DOHH2 (cell line): ENCODE data around the gene KLHDC8A.

Experiments
- H3F3A ChIP-seq: fragments of 200-600 bp; sonication (generic), shearing (Covaris generic); 2 replicates; pipeline ENCODE4 v1.6.0; 2016; ENCODE audit warnings: antibody characterized with exemption, mild to moderate bottlenecking; ENCODE audit not compliant: control insufficient read depth, insufficient read depth
- H3K27ac ChIP-seq: fragments of 200-600 bp; sonication (generic); 2 replicates; pipeline ENCODE4 v1.5.1; 2014; ENCODE audit warnings: low read depth, mild to moderate bottlenecking, low read length, moderate library complexity
- H3K27me3 ChIP-seq: fragments of 200-600 bp; sonication (generic); 2 replicates; pipeline ENCODE4 v1.6.1; 2014; ENCODE audit warnings: mild to moderate bottlenecking, low read length, mixed read lengths; ENCODE audit not compliant: control insufficient read depth
- H3K36me3 ChIP-seq: fragments of 200-600 bp; sonication (generic); 2 replicates; pipeline ENCODE4 v1.6.1; 2014; ENCODE audit warnings: mild to moderate bottlenecking, low read length, moderate library complexity, mixed read lengths; ENCODE audit not compliant: control insufficient read depth
- H3K4me1 ChIP-seq: fragments of 200-600 bp; sonication (generic); 2 replicates; pipeline ENCODE4 v1.6.1; 2014; ENCODE audit warnings: mild to moderate bottlenecking, low read length, mixed read lengths; ENCODE audit not compliant: control insufficient read depth
- H3K4me2 ChIP-seq: fragments of 200-600 bp; sonication (generic); 2 replicates; pipeline ENCODE4 v1.6.0; 2014; ENCODE audit warnings: mild to moderate bottlenecking, low read length, moderate library complexity
- H3K4me3 ChIP-seq: fragments of 200-600 bp; sonication (generic); 2 replicates; pipeline ENCODE4 v1.5.1; 2014; ENCODE audit warnings: mild to moderate bottlenecking, low read length, mixed read lengths
- H3K79me2 ChIP-seq: fragments of 200-600 bp; sonication (generic); 2 replicates; pipeline ENCODE4 v1.6.1; 2014; ENCODE audit warnings: mild to moderate bottlenecking, low read length, mixed read lengths; ENCODE audit not compliant: control insufficient read depth
- H3K9me2 ChIP-seq: fragments of 200-600 bp; sonication (generic); replicated peaks from 2 replicates; pipeline ENCODE4 v1.6.1; 2014; ENCODE audit warnings: mild to moderate bottlenecking, low read length, mixed read lengths; ENCODE audit not compliant: control insufficient read depth
- H3K9me3 ChIP-seq: fragments of 200-600 bp; sonication (generic); 2 replicates; pipeline ENCODE4 v1.6.1; 2014; ENCODE audit warnings: antibody characterized with exemption, low read length, mixed read lengths; ENCODE audit not compliant: control insufficient read depth, insufficient read depth
- H4K20me1 ChIP-seq: fragments of 200-600 bp; sonication (generic); 2 replicates; pipeline ENCODE4 v1.6.0; 2014; ENCODE audit warnings: low read depth, mild to moderate bottlenecking, antibody characterized with exemption, low read length, moderate library complexity; ENCODE audit not compliant: control insufficient read depth, insufficient read depth
- EZH2phosphoT487 ChIP-seq: fragments of 200-600 bp; sonication (generic); IDR thresholded peaks from 2 replicates; pipeline ENCODE4 v1.6.1; 2017; ENCODE audit warnings: borderline replicate concordance, mild to moderate bottlenecking, antibody characterized with exemption, low read length, moderate library complexity, mixed read lengths
- TF ChIP-seq, protein P1 (sequence below): fragments of 200-600 bp; sonication (generic); IDR thresholded peaks from one replicate; pipeline ENCODE4 v1.5.1; 2014; ENCODE audit warnings: antibody characterized with exemption, mild to moderate bottlenecking, low read depth, low read length; ENCODE audit not compliant: poor library complexity, severe bottlenecking

KLHDC8A gene

DNA sequence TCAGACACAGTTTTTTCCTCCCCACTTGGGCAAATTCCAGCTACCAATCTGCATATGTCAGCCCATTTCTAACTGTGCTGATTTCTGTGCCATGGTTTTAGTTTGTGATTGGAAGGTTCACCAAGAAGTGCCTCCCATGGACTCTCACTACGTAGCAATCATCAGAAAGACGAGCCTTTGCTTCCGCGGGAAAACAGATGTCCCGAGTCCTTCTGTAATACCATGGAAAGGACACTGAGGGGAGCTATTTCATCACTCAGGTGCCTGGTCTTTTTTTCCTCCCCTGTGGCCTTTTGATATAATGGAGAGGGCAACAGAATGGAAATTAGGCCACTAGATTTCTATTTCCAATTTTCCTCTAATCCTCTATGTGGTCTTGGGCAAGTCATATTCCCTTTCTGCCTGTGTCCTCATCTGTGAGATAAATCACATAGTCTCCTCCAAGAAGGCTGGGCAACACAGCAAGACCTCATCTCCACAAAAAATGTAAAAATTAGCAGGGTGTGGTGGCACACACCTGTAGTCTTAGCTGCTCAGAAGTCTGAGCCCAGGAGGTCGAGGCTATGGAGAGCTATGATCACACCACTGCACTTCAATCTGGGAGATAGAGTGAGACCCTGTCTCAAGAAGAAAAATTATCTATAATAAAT lies 40.4 kb upstream of the KLHDC8A start:
- Histone ChIP-seq H3K36me3 (no peaks in the 10 kb centered on the region), H3K4me1 (peaks cover 19% of the 10 kb centered on the region), H3K4me3 (no peak overlapping the region), H3K4me2 (peak overlapping the region; percentile 41), H3K9me3 (no peaks in the 10 kb centered on the region), H4K20me1 (no peaks in the 10 kb centered on the region), H3F3A (no peaks in the 10 kb centered on the region), H3K27ac (no peak overlapping the region), H3K9me2 (no peaks in the 10 kb centered on the region), H3K79me2 (no peaks in the 10 kb centered on the region), H3K27me3 (0 out of 2 replicates have a peak, but pooled peaks cover 3% of the 10 kb centered on the region)
- TF ChIP-seq, protein P1, sequence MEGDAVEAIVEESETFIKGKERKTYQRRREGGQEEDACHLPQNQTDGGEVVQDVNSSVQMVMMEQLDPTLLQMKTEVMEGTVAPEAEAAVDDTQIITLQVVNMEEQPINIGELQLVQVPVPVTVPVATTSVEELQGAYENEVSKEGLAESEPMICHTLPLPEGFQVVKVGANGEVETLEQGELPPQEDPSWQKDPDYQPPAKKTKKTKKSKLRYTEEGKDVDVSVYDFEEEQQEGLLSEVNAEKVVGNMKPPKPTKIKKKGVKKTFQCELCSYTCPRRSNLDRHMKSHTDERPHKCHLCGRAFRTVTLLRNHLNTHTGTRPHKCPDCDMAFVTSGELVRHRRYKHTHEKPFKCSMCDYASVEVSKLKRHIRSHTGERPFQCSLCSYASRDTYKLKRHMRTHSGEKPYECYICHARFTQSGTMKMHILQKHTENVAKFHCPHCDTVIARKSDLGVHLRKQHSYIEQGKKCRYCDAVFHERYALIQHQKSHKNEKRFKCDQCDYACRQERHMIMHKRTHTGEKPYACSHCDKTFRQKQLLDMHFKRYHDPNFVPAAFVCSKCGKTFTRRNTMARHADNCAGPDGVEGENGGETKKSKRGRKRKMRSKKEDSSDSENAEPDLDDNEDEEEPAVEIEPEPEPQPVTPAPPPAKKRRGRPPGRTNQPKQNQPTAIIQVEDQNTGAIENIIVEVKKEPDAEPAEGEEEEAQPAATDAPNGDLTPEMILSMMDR: peak; percentile 82
- no peak for TF ChIP-seq EZH2phosphoT487

GRCh38 chr1:205395616-205396015 lies 38.9 kb upstream of the KLHDC8A start:
- peaks cover 19% of the 10 kb centered on the region for H3K4me1 ChIP-seq
- no peak overlapping the region for H3K4me2 ChIP-seq
- no peaks in the 10 kb centered on the region for H3K36me3 ChIP-seq
- H3F3A ChIP-seq: no peaks in the 10 kb centered on the region
- no peaks in the 10 kb centered on the region for H3K9me2 ChIP-seq
- TF ChIP-seq EZH2phosphoT487: no peak
- TF ChIP-seq, protein P1: no peak
- H3K27me3 ChIP-seq: peaks cover 4% of the 10 kb centered on the region
- H4K20me1 ChIP-seq: no peaks in the 10 kb centered on the region
- H3K9me3 ChIP-seq: no peaks in the 10 kb centered on the region
- no peak overlapping the region for H3K4me3 ChIP-seq
- H3K27ac ChIP-seq: no peak overlapping the region
- no peaks in the 10 kb centered on the region for H3K79me2 ChIP-seq

GRCh38 chr1:205392650-205393049 lies 35.9 kb upstream of the KLHDC8A start:
- Histone ChIP-seq H3K9me2 (no peaks in the 10 kb centered on the region), H4K20me1 (no peaks in the 10 kb centered on the region), H3K4me1 (peaks cover 9% of the 10 kb centered on the region), H3K27me3 (peaks cover 6% of the 10 kb centered on the region), H3K27ac (no peak overlapping the region), H3K4me2 (no peak overlapping the region), H3K36me3 (no peaks in the 10 kb centered on the region), H3K79me2 (no peaks in the 10 kb centered on the region), H3F3A (no peaks in the 10 kb centered on the region), H3K4me3 (no peak overlapping the region), H3K9me3 (no peaks in the 10 kb centered on the region)
- TF ChIP-seq, protein P1: no peak
- no peak for TF ChIP-seq EZH2phosphoT487
